Nephron (organoid): ENCODE measurements around the gene FAM89B.

ENCODE experiments used
- H3K27ac Mint-ChIP-seq, 3 experiments: 2 replicates each; pipeline ENCODE4 v1.8.0; 2020; ENCODE audit warnings: mixed read lengths in 3 of 3, mild to moderate bottlenecking in 2 of 3, moderate library complexity in 1 of 3
- H3K27me3 Mint-ChIP-seq: 2 replicates; pipeline ENCODE4 v1.8.0; 2021; ENCODE audit warnings: low read depth, mild to moderate bottlenecking, moderate library complexity, mixed read lengths
- H3K36me3 Mint-ChIP-seq: 2 replicates; pipeline ENCODE4 v1.8.0; 2020; ENCODE audit warnings: low read depth, mixed read lengths
- H3K4me1 Mint-ChIP-seq: 2 replicates; pipeline ENCODE4 v1.8.0; 2020; ENCODE audit warnings: mixed read lengths
- H3K4me3 Mint-ChIP-seq, 3 experiments: 2 replicates each; pipeline ENCODE4 v1.8.0; 2020; ENCODE audit warnings: mild to moderate bottlenecking in 3 of 3, mixed read lengths in 3 of 3, moderate library complexity in 2 of 3
- H3K9me3 Mint-ChIP-seq: 2 replicates; pipeline ENCODE4 v1.8.0; 2020; ENCODE audit warnings: mixed read lengths
- CTCF ChIP-seq, 3 experiments: fragments of 200-600 bp; sonication (generic); IDR thresholded peaks; one replicate each; pipeline ENCODE4 v1.5.0; 2021; ENCODE audit warnings: antibody characterized with exemption in 3 of 3; ENCODE audit not compliant: unreplicated experiment in 3 of 3

Gene FAM89B

GRCh38 chr11:65525546-65526480 is 46.5 kb upstream of the FAM89B start:
- Mint-ChIP-seq H3K4me1 (peaks cover 33% of the 10 kb centered on the region), H3K4me3 (peak overlapping the region; percentile 85 to 91 (median 85)), H3K27ac (peak overlapping the region in 1 of 3 experiments; percentile 5), H3K9me3 (no peaks in the 10 kb centered on the region), H3K27me3 (peaks cover 11% of the 10 kb centered on the region), H3K36me3 (peaks cover 14% of the 10 kb centered on the region)
- TF ChIP-seq CTCF (IDR thresholded peaks at IDR 0.05; ENCODE audit: unreplicated experiment in 3 of 3), result no peak

GRCh38 chr11:65526744-65527143 is 45.6 kb upstream of the FAM89B start:
- H3K9me3 Mint-ChIP-seq, result no peaks in the 10 kb centered on the region
- peaks cover 23% of the 10 kb centered on the region for H3K36me3 Mint-ChIP-seq
- no peak for TF ChIP-seq CTCF (IDR thresholded peaks at IDR 0.05; ENCODE audit: unreplicated experiment in 3 of 3)
- H3K4me1 Mint-ChIP-seq, result peaks cover 31% of the 10 kb centered on the region
- H3K4me3 Mint-ChIP-seq, result peak overlapping the region; percentile 85 to 91 (median 85)
- H3K27ac Mint-ChIP-seq, result no peak overlapping the region
- H3K27me3 Mint-ChIP-seq, result peaks cover 7% of the 10 kb centered on the region

- peak overlapping the region in 1 of 3 experiments; percentile 2 for H3K4me3 Mint-ChIP-seq
- H3K4me1 Mint-ChIP-seq, result peaks cover 11% of the 10 kb centered on the region
- TF ChIP-seq CTCF (IDR thresholded peaks at IDR 0.05; ENCODE audit: unreplicated experiment in 3 of 3), result no peak
- H3K36me3 Mint-ChIP-seq, result peaks cover 25% of the 10 kb centered on the region
- H3K27ac Mint-ChIP-seq, result no peak overlapping the region
- no peaks in the 10 kb centered on the region for H3K9me3 Mint-ChIP-seq
- peaks cover 5% of the 10 kb centered on the region for H3K27me3 Mint-ChIP-seq
Observed at GRCh38 chr11:65528819-65529350, 43.5 kb upstream of the FAM89B start.

- no peak for TF ChIP-seq CTCF (IDR thresholded peaks at IDR 0.05; ENCODE audit: unreplicated experiment in 3 of 3)
Observed at GRCh38 chr11:65529475-65530156, 42.7 kb upstream of the FAM89B start.

GRCh38 chr11:65530157-65530496 is 42.2 kb upstream of the FAM89B start:
- H3K27ac Mint-ChIP-seq, result no peak overlapping the region
- peaks cover 5% of the 10 kb centered on the region for H3K27me3 Mint-ChIP-seq
- peaks cover 33% of the 10 kb centered on the region for H3K36me3 Mint-ChIP-seq
- H3K9me3 Mint-ChIP-seq, result no peaks in the 10 kb centered on the region
- H3K4me3 Mint-ChIP-seq, result peak overlapping the region; percentile 26 to 61 (median 38)
- peaks cover 3% of the 10 kb centered on the region for H3K4me1 Mint-ChIP-seq
- peak; percentile 21 to 30 (median 26) for TF ChIP-seq CTCF (IDR thresholded peaks at IDR 0.05; ENCODE audit: unreplicated experiment in 3 of 3)

More at GRCh38 chr11:65529475-65530156, 42.7 kb upstream of the FAM89B start:
- Mint-ChIP-seq H3K27me3 (peaks cover 5% of the 10 kb centered on the region), H3K27ac (no peak overlapping the region), H3K4me1 (peaks cover 5% of the 10 kb centered on the region), H3K9me3 (no peaks in the 10 kb centered on the region), H3K4me3 (peak overlapping the region in 1 of 3 experiments; percentile 61), H3K36me3 (peaks cover 30% of the 10 kb centered on the region)
